GM10847 (cell line): ENCODE measurements around the gene LRRC45.

Experiments
- POLR2A ChIP-seq: IDR thresholded peaks from 2 replicates; pipeline ENCODE4 v1.6.1; 2011; ENCODE audit not compliant: insufficient read length; ENCODE audit errors: extremely low read depth

Gene LRRC45

DNA sequence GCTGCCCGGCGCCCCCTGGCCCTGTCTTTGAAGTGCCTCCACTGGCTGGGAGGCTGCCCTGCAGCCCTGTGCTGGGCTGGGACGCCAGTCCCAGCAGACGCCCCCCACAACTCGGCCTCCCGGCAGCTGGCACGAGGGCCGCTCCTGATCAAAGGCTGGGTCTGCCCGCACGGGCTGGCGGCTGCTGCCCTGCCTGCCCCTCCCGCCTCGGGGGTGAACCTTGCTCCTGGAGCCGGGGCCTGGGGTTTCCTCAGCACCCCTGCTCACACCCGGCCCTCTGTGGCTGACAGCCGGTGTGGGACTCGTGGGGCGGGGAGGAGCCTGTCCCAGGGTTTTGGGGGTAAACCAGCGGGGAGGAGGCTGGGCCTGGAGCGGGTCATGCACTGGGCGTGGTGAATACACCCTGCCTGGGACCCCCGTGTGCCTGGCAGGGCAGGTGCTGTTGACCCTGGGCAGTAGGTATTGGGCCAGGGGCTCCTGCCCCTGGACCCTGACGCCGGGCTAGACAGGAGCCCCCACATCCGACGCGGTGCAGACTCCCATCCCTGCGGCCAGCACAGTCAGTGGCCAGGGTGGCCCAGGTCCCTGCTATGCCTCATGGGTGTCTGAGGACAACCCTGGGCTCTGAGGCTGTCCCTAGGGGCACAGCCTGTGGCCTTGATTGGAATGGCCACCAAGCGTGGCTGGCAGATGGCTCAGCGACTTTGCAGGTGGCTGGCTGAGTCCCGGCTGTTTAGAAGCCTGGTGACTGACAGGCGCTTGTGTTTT, 22.1 kb upstream of the LRRC45 start:
- TF ChIP-seq POLR2A, result no peak

DNA sequence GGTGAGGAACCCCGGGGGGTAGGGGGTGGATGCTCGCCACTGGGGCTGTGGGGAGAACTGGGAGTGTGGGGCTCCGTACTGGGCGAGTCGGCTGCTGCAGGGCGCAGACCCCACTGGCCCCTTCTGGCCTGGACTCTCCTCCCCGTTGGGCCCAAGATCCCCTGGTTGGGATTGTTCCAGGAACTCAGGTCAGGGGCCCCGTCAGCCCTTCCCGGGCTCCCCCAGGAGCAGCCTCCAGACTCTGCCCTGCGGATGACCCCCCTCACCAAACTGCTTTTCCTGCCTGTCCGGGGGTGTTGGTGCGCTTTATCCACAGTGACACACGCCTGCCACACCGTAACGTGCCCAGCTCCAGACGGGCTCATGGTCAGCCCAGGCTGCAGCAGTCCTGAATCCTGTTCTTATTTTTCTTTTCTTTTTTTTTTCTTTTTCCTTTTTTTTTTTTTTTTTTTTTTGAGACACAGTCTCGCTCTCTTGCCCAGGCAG, 21.5 kb upstream of the LRRC45 start:
- no peak for TF ChIP-seq POLR2A

DNA sequence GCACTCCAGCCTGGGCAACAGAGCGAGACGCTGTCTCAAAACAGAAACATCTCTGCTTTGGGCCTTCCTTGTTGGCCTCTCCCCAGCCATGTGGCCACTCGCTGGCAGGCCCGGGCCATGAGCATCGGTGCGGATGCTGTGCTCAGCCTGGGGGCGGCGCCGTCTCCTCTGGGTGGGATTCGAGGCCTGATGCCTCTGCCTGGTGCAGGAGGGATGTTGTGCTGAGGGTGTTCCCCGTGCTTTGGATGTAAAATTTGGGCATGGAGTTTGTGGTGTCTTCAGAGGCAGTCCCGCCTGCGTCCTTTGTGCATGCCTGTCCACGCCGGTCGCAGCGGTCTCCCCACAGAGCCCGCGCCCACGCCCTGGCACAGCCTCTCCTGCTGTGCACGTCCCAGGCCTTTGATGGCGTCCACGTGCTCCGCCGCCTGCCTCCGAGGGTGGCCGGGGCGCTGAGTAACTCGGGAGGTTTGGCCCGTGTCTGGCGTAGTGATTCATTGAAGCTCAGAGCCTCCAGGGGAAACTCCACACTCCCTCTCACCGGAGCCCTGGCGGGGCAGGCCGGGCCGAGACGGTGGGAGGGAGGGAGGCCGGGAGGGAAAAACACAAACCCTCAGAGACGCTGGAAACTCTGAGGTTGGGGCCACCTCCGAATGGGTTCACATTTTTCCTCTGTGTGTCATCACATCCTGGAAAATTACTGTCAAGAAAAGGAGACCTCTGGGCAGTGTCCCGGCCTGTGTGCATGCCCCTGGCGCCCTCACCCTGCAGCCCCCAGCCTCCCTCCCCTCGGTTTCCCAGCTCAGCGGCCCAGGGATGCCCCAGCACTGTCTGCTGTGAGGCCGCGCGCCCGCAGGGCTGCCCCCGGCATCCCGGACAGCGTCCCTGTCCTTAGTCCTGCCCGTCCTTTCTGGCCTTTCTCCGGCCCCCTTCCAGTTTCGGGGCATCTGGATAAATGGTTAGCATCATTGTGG, 19.4 kb upstream of the LRRC45 start:
- TF ChIP-seq POLR2A, result no peak

DNA sequence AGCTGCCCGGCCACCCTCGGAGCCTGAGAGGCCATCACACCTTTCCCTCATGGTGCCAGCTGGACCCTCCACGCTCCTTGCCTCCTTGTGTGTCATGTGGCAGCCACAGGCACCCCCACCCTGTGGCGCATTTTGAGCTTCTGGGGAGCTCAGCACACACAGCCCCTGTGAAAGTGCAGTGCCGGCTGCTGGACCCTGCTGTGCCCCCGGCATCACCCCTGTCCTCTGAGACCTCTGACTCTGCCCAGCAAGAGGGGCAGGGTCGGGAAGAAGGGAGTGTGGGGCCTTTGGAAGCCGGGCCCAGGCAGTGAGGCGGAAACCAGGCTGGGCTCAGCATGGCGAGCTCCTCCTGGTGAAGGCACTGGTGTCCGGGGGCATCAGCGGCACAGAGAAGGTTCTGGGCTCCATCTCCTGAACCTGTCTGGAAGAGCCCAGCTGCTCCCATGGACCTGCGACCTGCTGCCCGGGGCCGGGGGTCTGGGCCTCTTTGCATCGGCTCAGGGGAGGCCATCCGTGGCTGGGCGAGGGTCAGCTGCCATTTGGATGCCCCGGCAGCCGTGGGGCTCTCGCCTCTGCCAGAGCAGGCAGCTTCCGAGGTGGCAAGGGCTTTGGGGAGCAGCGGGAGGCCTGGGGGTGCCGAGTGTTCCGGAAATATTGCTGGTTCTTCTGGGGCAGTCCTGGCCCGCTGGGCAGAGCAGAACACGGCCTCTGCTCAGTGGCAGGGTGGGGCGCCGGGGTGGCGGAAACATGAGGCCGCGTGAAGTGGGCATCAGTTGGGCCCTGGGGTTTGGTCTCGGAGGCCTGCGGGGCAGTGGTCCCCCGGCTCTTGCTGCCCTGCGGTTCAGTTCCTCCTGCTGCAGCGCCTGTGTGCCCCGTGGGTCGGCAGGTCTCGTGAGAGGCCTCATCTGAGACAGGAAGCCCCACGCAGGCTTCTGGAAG, 18.3 kb upstream of the LRRC45 start:
- no peak for TF ChIP-seq POLR2A

DNA sequence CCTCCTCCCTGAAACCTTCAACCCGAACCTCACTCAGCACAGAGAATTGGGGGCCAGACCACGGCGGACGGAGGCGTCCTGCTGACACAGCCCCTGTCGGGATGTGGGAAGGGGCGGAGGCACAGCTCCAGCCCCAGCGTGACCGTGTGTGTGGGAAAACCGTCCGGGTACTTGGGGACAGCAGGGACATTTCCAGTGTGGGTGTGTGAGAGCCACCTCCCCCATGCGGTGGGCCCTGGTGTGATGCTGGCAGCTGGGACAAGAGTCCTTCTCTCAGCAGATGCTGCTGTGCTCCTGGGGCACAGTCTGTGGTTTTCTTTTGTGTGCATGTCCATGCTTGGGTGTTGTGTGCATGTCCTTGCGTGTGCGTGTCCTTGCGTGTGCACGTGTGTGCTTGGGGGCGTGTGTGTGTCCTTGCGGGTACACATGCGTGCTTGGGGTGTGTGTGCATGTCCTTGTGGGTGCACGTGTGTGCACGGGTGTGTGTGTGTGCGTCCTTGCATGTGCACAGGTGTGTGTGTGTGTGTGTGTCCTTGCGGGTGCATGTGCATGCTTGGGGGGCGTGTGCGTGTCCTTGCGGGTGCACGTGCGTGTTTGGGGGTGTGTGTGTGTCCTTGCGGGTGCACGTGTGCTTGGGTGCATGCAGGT, 17.3 kb upstream of the LRRC45 start:
- TF ChIP-seq POLR2A, result no peak

DNA sequence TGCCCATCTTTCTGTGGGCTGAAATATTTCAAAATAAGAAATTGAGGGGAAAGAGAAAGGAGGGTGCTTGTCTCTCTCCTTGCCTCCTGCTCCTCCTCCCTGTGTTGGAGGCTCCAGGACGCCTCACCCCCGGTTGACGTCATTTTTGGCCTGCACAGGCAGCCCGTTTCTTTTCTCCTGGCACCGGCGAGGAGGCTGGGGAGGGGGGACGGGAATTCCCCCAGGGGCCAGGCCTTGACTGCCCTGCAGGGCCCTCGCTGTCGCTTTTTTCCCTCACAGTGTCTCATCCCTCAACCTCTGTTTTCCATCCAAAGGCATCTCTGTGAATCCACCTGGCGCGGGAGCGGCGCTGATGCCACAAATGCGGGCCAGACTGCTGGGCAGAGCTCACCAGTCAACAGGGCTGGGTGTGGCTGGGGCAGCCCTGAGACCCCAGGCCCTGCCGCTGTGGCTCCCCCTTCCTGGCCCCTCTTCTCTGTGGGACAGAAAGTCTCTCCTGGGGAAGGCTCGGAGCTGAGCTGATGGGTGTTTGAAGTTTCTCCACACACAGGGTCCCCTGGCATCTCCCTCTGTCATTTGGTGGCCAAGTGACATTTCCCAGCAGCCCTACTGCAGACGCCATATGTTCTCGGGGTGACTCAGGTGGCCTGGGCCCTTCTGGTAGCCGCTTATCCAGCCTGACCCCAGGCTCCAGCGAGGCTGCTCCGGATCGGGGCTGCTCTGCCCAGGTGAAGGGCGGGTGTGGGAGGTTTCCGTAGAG, 16.5 kb upstream of the LRRC45 start:
- TF ChIP-seq POLR2A, result no peak

DNA sequence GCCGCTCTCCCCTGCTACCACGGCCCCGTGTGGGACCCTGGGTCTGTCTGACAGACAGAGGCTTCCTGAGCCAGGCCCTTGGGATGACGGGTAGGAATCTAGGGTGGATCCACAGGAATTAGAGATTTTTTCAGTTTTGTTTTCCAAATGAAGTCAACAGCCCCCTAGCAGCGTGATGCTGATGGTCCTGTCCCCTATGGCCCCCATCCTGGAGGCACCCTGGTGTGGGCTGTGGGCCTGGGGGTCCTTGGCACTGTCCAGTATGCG, 15.9 kb upstream of the LRRC45 start:
- no peak for TF ChIP-seq POLR2A

DNA sequence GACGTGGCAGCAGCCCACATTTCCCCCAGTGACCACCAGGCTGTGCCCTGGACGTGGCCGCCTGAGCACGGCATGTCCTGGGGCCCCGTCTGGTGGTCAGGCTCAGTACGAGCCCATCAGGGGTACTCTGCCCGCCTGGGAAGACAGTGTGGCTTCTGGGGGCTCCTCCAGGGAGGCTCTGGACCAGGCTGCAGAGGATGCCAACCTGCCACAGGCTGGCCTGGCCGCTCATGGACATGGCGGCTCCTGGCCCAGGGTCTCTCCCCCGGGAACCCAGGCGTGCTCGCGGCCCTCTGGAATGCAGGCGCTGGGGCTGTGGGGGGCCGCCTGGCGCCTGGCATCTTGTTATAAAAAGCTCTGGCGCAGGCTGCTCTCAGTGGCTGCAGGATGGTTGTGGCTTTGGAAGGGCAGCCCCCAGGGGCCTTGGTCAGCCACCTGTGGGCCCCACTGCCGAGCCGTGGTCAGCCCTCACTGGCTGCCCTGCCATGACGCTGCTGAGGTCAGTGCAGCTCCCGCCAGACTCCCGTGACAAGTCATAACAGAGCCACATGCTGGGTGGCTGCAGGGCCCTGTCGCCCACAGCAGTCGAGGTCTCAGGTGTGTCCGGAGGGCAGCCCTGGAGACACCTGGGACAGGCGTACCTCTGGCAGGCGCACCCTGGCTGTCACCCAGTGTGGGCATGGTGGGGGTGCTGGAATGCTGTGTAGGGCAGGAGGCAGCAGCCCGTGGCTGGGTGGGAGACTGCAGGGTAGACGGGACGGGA, 15.4 kb upstream of the LRRC45 start:
- no peak for TF ChIP-seq POLR2A

DNA sequence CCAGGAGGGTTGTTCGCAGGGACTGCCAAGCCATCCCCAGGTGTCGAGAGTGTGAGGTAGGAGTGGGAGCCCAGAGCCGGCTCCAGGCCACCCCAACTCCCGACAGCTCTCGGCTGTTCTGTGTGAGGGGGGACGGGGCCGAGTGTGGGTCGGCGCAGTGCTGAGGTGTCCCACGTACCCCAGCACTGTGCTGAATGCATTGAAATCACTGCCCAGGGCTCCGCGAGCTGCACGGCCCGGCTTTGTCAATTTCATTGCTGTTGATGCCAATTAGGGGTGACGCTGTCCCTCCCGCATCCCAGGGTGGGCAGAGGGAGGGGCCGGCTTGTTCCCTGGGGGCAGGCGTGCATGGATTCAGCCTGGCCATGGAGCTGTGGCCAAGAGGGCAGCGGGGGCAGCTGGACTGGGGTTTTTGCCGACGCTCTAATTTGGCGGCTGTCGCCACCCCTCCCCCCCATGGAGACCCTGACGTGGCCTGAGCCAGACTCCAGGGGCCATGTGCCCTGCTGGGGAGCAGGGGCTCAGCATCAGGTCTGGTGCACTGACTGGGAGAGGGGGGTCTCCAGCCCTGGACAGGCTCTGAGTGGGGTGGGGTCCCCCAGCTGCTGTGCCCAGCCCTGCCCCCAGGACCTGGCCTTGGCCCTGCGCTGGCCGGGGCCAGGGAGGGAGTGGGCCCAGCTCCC, 14.7 kb upstream of the LRRC45 start:
- TF ChIP-seq POLR2A, result no peak

DNA sequence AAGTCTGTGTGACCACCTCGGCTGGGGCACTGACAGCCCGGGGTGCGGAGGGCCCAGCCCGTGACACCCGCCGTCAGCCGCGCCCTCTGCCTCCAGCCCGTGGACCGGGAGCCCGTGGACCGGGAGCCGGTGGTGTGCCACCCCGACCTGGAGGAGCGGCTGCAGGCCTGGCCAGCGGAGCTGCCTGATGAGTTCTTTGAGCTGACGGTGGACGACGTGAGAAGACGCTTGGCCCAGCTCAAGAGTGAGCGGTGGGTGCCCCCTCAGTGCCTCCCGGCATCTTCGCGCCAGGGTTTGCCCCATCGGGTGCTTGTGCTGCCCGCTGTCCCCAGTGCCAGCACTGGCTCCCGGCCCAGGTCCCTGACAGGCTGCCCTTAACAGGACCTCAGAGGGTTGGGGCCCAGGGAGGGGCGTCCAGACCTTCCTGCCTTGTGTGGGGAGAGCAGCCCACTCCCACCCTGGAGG, 14.1 kb upstream of the LRRC45 start:
- TF ChIP-seq POLR2A, result no peak

DNA sequence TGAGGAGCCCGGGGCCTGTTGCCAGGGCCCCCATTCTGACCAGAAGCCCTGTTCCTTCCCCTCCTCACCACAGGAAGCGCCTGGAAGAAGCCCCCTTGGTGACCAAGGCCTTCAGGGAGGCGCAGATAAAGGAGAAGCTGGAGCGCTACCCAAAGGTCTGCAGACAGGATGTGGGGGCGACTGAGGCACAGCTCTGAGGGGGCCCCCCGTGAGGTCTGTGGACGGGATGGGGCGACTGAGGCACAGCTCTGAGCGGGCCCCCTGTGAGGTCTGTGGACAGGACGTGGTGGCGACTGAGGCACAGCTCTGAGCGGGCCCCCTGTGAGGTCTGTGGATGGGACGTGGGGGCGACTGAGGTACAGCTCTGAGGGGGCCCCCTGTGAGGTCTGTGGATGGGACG, 13.7 kb upstream of the LRRC45 start:
- no peak for TF ChIP-seq POLR2A
